ENCODE measurements around the gene JOSD2. TPM values are rescaled to one million over a fixed set of nuclear protein-coding genes. Genes with fewer than 3 reads are reported as not detected.

JOSD2 gene
- total RNA-seq = 11.1 and 22.7 TPM in 2 replicates

GRCh38 chr19:50511069-50511822 lies at the start of gene JOSD2:
JOSD2 (minus strand) TSS chr19:50511191; CDS start chr19:50510431, 760 bp downstream.

GRCh38 chr19:50513746-50514345 lies 2.9 kb upstream of the JOSD2 start, which contains the start of gene ASPDH:
ASPDH (minus strand) TSS chr19:50513913; CDS start chr19:50513823, 90 bp downstream.

GRCh38 chr19:50476224-50476906 lies 34.6 kb downstream of the JOSD2 start, which contains the start of the genes EMC10 and GARIN5A:
EMC10 (plus strand) TSS chr19:50476507; CDS start chr19:50476545, 38 bp downstream.
GARIN5A (minus strand) TSS chr19:50476848; CDS start chr19:50476388, 460 bp downstream.

Other genes with a start within 250 kb of the JOSD2 start
- under 0.01 TPM in 2 replicates for gene KCNC3, start 181.8 kb downstream of the JOSD2 start, total RNA-seq
- 0.21 and 0.72 TPM in 2 replicates for gene NAPSA, start 145.6 kb downstream of the JOSD2 start, total RNA-seq
- gene NR1H2, start 134.7 kb downstream of the JOSD2 start, total RNA-seq = 68.0 and 84.3 TPM in 2 replicates
- gene POLD1, start 126.8 kb downstream of the JOSD2 start, total RNA-seq = 30.9 and 52.3 TPM in 2 replicates
- not detected in 2 replicates for gene SPIB, start 92.3 kb downstream of the JOSD2 start, total RNA-seq
- not detected in 2 replicates for gene MYBPC2, start 78.3 kb downstream of the JOSD2 start, total RNA-seq
- 29.4 and 47.2 TPM in 2 replicates for gene EMC10, start 34.7 kb downstream of the JOSD2 start, total RNA-seq
- gene GARIN5A, start 34.3 kb downstream of the JOSD2 start, total RNA-seq = 0.21 TPM in 1 of 2 replicates, not detected in the other
- gene ASPDH, start 2.7 kb upstream of the JOSD2 start, total RNA-seq = not detected in 2 replicates
- not detected in 2 replicates for gene LRRC4B, start 57.2 kb upstream of the JOSD2 start, total RNA-seq
- gene SYT3, start 128.7 kb upstream of the JOSD2 start, total RNA-seq = not detected in 2 replicates
- gene C19orf81, start 138.3 kb upstream of the JOSD2 start, total RNA-seq = 0.72 TPM in 1 of 2 replicates, not detected in the other
- gene SHANK1, start 208.6 kb upstream of the JOSD2 start, total RNA-seq = not detected in 2 replicates
- gene CLEC11A, start 212.2 kb upstream of the JOSD2 start, total RNA-seq = not detected in 2 replicates

All from tracheal epithelial cell (primary cell).